ENCODE results near the gene MDFI. TPM values are rescaled to one million over a fixed set of nuclear protein-coding genes. Genes with fewer than 3 reads are reported as not detected.

Gene MDFI
- total RNA-seq, 2 experiments from 2014 or later: not detected

DNA sequence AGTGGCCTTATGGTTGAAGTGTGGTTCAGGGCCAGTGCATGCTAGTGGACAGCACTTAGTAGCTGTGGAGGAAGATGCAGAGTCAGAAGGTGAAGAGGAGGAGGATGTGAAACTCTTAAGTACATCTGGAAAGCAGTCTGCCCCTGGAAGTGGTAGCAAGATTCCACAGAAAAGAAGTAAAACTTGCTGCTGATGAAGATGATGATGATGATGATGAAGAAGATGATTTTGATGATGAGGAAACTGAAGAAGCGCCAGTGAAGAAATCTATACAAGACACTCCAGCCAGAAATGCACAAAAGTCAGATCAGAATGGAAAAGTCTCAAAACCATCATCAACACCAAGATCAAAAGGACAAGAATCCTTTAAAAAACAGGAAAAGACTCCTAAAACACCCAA, 28.9 kb downstream of the MDFI start:
- Mint-ChIP-seq H3K4me3 (no peak overlapping the region), H3K9me3 (no peaks in the 10 kb centered on the region), H3K27me3 (peaks cover 32% of the 10 kb centered on the region), H3K27ac (no peak overlapping the region), H3K4me1 (no peaks in the 10 kb centered on the region), H3K36me3 (no peaks in the 10 kb centered on the region)
- no peak for ATAC-seq (ENCODE audit: low read depth)
- no peak for DNase-seq
- POLR2A ChIA-PET: no interaction called here

DNA sequence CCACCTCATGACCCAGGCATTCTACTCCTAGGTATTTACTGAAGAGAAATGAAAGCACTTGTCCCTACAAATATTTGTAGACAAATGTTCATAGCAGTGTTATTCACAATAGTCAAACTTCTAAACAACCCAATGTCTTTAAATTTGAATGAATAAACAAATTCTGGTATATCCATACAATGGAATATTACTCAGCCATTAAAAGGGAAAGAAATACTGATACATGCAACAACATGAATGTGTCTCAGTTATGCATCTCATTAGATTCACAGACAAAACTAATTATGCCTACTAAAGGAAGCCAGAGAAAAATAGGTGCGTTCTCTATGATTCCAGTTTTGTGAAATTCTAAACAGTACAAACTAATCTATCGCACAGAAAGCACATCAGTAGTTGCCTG, 30.7 kb downstream of the MDFI start:
- Mint-ChIP-seq H3K4me3 (no peak overlapping the region), H3K36me3 (no peaks in the 10 kb centered on the region), H3K4me1 (no peaks in the 10 kb centered on the region), H3K27me3 (peaks cover 28% of the 10 kb centered on the region), H3K27ac (no peak overlapping the region), H3K9me3 (no peaks in the 10 kb centered on the region)
- ATAC-seq (ENCODE audit: low read depth): no peak
- DNase-seq: no peak
- POLR2A ChIA-PET: no interaction called here

DNA sequence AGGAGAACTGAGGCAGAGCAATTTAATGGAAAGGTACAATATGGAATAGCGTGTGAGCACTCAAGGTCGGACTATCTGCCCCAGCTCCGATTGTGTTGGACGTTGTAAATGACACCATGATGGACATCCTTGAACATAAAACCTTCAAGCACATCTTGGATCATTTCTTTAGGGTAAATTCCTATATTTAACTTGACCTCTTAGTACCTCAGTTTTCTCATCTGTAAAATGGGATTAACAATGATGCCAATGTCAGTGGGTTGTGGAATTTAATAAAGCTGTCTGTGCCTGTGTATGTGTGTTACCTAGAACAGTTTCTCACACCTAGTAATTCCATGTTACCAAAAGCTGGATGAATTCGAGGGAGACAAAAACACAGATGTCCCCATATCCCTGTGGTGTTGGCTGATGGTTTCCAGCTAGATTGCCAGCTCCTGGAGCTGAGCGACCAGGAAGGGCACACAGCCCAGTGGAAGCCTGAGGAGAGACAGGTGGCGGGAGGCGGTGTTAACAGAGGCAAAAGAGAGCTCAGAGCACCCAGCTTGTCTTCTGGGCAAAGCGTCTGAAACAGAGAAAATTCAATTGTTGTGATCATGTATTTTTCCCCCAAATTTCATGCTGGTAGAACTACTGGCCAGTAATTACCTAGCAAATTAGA, 32.6 kb downstream of the MDFI start:
- ATAC-seq (ENCODE audit: low read depth) (no peak), DNase-seq (no peak)
- H3K27me3 Mint-ChIP-seq: peaks cover 25% of the 10 kb centered on the region
- no peaks in the 10 kb centered on the region for H3K4me1 Mint-ChIP-seq
- no peaks in the 10 kb centered on the region for H3K36me3 Mint-ChIP-seq
- no peaks in the 10 kb centered on the region for H3K9me3 Mint-ChIP-seq
- POLR2A ChIA-PET: no interaction called here
- no peak overlapping the region for H3K4me3 Mint-ChIP-seq
- no peak overlapping the region for H3K27ac Mint-ChIP-seq

DNA sequence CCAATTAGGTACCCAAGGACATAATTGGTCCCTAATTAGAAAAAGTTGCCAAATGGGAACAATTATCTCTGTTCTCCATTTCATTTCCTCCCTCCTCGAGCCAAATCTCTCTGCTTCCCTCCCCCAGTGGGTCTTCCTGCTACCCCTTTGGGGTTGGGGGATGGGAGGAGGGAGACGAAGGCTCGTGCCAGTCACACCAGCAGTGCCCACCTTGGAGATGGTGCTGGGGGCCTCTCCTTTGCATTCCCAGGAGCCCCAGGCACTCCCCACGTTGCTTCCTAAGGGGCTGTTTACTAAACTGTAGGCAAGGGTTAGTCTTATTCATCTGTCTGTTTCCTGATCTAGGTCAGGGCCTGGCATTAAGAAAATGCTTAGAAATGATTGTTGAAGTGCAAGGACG, 33.1 kb downstream of the MDFI start:
- H3K4me1 Mint-ChIP-seq: no peaks in the 10 kb centered on the region
- H3K27ac Mint-ChIP-seq: no peak overlapping the region
- no peak overlapping the region for H3K4me3 Mint-ChIP-seq
- POLR2A ChIA-PET: no interaction called here
- no peak for ATAC-seq (ENCODE audit: low read depth)
- DNase-seq: no peak
- no peaks in the 10 kb centered on the region for H3K36me3 Mint-ChIP-seq
- H3K27me3 Mint-ChIP-seq: peaks cover 21% of the 10 kb centered on the region
- no peaks in the 10 kb centered on the region for H3K9me3 Mint-ChIP-seq

DNA sequence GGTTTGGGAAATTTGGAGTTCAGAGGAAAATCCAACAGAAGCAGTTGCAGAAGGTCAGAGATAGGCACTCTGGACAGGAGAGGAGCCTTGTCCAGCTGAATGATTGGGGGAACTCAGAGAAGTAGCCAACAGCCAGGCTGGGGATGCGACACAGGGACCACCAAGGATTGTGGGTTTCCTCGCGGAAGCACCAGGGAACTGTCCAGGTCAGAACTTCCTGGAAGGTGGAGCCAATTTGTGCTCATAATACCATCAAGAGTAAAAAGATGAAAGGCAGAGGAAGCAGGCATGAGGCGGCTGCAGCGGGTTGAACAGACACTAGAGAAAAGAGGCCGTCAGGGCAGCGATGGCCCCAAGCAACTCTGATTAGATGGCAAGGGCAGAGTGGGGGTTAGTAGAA, 33.7 kb downstream of the MDFI start:
- Mint-ChIP-seq H3K4me1 (no peaks in the 10 kb centered on the region), H3K9me3 (no peaks in the 10 kb centered on the region), H3K36me3 (no peaks in the 10 kb centered on the region), H3K4me3 (no peak overlapping the region), H3K27me3 (peaks cover 22% of the 10 kb centered on the region), H3K27ac (no peak overlapping the region)
- no peak for ATAC-seq (ENCODE audit: low read depth)
- DNase-seq: no peak
- POLR2A ChIA-PET: no interaction called here

DNA sequence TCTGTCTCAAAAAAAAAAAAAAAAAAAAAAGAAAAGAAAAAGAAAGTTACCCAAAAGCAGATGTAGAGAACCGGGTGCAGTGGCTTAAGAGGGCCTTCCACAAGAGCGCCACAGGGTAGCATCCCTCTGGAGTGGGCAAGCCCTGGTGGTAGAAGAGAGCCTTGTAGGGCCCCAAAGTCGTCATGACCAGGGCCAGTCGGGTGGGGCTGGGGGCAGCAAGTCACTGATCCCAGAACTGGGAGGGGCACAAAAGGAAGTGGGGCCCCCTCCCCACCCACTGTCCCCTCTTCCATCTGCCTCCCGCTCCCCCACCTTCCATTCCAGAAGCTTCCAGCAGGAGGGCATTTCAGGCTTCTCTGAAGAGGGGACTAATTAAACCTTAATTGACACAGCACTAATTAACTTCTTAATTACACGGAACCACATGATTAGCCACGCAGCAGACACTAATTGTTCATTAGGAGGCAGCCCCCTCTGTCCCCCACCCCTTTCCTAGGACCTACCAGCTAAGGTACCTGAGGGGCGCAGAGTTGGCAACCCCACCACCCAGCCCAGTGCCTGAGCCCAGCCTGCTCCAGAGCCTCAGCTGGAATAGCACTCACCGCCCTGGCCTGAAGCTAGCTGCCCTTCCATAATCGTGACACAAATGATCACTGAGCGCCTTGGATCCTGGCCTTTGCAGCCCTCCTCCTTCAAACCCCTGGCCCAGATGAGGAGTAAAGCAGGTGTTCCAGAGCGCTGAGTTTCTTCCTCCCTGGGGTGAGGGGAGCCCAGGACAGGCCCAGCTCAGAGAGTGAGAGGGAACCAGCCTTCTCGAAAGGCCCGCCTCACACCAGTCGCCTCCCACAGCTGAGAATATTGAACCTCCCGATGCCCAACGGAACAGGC, 34.8 kb downstream of the MDFI start:
- Mint-ChIP-seq H3K9me3 (no peaks in the 10 kb centered on the region), H3K4me1 (no peaks in the 10 kb centered on the region), H3K36me3 (no peaks in the 10 kb centered on the region), H3K4me3 (no peak overlapping the region), H3K27me3 (peaks cover 19% of the 10 kb centered on the region), H3K27ac (no peak overlapping the region)
- POLR2A ChIA-PET: no interaction called here
- no peak for ATAC-seq (ENCODE audit: low read depth)
- DNase-seq: no peak

DNA sequence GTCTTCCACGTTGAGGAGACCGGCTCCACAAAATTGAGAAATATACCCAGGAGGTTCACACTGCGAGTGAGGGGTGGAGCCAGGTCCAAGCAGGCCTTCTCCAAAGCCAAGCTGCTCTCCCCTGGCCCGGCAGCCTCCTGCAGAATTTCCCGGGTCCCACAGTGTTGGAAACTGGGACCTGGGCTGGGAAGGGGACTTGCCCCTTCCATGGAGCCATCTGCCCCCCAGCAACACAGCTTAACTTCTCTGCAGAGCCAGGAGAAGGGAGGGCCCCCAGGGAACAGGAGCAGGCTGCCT, 35.4 kb downstream of the MDFI start:
- no peak for DNase-seq
- H3K36me3 Mint-ChIP-seq: no peaks in the 10 kb centered on the region
- H3K27ac Mint-ChIP-seq: no peak overlapping the region
- H3K4me1 Mint-ChIP-seq: no peaks in the 10 kb centered on the region
- no peak for ATAC-seq (ENCODE audit: low read depth)
- POLR2A ChIA-PET: no interaction called here
- no peak overlapping the region for H3K4me3 Mint-ChIP-seq
- no peaks in the 10 kb centered on the region for H3K9me3 Mint-ChIP-seq
- H3K27me3 Mint-ChIP-seq: peaks cover 17% of the 10 kb centered on the region

DNA sequence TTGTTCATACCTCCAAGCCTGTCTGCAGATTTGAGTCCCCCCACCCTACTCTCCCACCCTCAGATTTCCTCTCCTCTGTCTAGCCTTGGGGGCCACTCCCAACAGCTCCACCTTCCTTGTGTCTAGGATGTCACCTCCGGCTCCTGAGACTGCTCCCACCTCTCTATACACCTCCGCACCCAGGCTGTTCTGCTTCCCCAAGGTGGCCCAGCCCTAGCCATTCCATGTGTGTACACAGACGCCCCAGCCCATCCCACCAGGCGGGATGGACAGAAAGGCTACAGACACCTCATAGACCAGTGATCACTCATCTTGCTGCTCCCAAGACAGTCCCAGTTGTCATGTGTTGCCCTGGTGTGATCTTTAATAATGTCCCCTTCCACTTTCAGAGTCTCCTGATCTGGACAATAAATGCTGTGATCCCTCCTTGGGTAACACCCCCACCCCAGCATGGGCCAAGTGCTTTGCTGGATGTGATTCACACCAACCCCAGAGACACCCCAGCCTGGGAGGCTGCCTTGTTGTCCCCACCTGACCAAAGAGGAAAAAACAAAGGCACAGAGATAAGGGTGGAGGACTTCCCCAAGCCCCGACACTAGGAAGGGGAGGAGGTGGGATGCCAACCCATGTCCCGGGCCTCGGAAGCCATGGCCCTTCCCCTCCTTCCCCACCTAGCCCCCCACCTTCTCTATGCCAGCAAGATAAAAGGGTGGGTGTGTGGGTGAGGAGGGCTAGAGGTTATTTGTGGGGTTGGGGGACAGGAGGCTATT, 36.1 kb downstream of the MDFI start:
- H3K4me3 Mint-ChIP-seq: no peak overlapping the region
- no peaks in the 10 kb centered on the region for H3K9me3 Mint-ChIP-seq
- DNase-seq (no peak), ATAC-seq (ENCODE audit: low read depth) (no peak)
- H3K4me1 Mint-ChIP-seq: no peaks in the 10 kb centered on the region
- no peaks in the 10 kb centered on the region for H3K36me3 Mint-ChIP-seq
- POLR2A ChIA-PET: no interaction called here
- H3K27me3 Mint-ChIP-seq: peaks cover 11% of the 10 kb centered on the region
- H3K27ac Mint-ChIP-seq: no peak overlapping the region

DNA sequence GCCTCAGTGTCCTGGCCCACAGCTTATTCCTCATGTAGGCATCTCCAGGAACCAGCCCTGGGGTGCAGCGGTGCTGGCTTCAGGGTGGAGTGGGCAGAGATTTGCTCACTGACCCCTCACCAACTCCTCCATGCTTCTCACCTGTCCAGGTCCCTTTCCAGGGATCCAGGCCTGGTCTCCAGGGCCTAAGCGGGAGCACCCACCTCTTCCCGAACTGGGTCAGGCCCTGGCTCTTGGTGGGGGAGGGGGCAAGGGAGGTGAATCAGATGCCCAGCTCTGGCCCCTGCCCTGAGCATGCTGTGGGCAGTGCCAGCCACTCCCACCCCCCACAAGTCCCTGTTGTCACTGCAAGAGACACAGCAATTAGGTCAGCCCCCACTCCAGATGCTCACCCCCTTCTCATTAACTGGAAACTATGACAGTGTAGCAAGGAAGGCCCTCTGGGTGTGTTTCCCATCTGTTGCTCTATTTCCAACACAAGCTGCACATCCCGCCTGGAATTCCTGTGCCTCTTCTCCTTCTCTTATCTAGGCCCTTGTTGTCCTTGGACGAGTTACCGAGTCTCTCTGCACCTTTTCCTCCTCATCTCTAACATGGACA, 37.0 kb downstream of the MDFI start:
- POLR2A ChIA-PET: no interaction called here
- Mint-ChIP-seq H3K27ac (no peak overlapping the region), H3K4me1 (peaks cover 1% of the 10 kb centered on the region), H3K9me3 (no peaks in the 10 kb centered on the region), H3K27me3 (peaks cover 7% of the 10 kb centered on the region), H3K4me3 (no peak overlapping the region), H3K36me3 (no peaks in the 10 kb centered on the region)
- no peak for ATAC-seq (ENCODE audit: low read depth)
- DNase-seq: no peak

DNA sequence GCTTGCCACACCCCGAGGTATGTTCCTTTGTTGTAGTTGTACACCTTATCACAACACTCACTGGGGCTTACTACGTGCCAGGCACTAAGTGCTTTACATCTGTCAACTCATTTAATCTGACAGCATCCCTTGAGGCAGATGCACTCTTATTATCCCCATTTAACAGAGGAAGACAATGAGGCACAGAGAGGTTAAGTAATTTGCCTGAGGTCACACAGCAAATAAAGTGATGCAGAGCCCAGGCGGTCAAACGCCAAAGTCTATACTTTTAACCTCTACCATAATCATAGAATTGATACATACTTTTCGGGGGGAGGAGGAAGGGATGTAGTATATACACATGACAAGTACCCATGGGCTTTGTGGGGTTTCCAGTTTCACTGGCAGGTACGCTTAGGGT, 37.7 kb downstream of the MDFI start:
- H3K9me3 Mint-ChIP-seq: no peaks in the 10 kb centered on the region
- DNase-seq: no peak
- H3K36me3 Mint-ChIP-seq: no peaks in the 10 kb centered on the region
- H3K27me3 Mint-ChIP-seq: peaks cover 7% of the 10 kb centered on the region
- peaks cover 1% of the 10 kb centered on the region for H3K4me1 Mint-ChIP-seq
- no peak for ATAC-seq (ENCODE audit: low read depth)
- POLR2A ChIA-PET: no interaction called here
- no peak overlapping the region for H3K4me3 Mint-ChIP-seq
- no peak overlapping the region for H3K27ac Mint-ChIP-seq

DNA sequence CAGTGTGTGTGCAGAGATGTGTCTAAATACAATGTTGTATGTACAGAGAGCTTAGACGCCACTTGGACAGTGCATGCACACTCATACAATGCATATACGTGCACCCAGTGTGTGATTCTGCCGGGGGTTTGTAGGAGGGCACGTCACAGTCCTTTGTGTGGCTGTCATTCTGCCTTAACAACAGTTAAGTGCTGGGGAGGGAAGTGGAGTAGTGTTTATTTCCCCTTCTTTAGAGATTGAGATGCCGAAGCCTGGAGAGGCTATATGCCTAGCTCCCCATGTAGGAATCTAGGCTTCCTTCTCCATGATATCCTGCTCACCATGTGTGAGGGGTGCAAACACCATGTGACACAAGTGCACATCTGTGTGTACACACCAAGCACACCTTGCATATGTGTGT, 38.2 kb downstream of the MDFI start:
- Mint-ChIP-seq H3K36me3 (no peaks in the 10 kb centered on the region), H3K27me3 (peaks cover 5% of the 10 kb centered on the region), H3K4me3 (no peak overlapping the region), H3K4me1 (peaks cover 1% of the 10 kb centered on the region), H3K27ac (no peak overlapping the region), H3K9me3 (no peaks in the 10 kb centered on the region)
- DNase-seq (no peak), ATAC-seq (ENCODE audit: low read depth) (no peak)
- POLR2A ChIA-PET: interaction anchor here (0.6 kb wide), 1 partner anchor 274 kb away, joined by 5 read pairs; no protein-coding TSS in a partner anchor

DNA sequence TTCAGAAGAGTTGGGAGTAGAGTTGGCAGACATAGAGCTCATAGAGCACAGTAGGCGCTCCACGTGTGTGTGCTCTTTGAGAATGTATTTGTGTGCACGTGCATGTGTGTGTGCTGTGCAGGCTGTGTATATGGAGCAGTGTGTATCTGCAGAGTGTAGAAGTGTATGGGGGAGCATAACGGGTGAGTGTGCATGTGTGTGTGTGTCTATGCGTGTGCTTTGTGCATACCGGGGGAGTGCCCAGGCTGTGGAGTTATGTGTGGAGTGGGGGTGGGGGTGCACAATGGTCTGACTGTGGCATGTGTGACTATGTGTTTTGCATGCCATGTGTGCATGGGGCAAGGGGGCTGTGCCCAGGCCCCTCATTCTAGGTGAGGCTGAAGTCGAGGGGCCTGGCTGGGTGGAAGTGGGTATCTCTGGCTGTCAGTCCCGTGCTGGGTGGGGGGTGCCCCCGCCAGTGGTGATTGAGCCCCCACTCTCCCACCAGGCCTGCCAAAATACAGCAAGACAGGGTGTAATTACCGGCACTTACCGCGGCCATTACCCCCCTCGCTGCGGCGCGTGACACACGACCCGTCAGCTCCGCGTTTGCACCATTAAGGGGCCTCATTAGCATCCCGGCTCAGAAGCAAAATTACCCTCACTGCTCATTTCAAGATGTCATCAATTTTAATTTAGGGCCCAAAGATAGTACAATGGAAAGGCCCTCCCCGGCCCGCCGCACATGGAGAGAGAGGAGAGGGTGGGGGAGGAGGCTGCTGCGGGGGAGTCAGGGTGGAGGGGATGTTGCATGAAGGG, 39.1 kb downstream of the MDFI start:
- POLR2A ChIA-PET: interaction anchor here (0.6 kb wide), 1 partner anchor 273 kb away, joined by 5 read pairs; no protein-coding TSS in a partner anchor
- Mint-ChIP-seq H3K36me3 (no peaks in the 10 kb centered on the region), H3K27ac (no peak overlapping the region), H3K9me3 (no peaks in the 10 kb centered on the region), H3K4me3 (no peak overlapping the region), H3K4me1 (peaks cover 5% of the 10 kb centered on the region), H3K27me3 (peaks cover 5% of the 10 kb centered on the region)
- DNase-seq (no peak), ATAC-seq (ENCODE audit: low read depth) (no peak)

DNA sequence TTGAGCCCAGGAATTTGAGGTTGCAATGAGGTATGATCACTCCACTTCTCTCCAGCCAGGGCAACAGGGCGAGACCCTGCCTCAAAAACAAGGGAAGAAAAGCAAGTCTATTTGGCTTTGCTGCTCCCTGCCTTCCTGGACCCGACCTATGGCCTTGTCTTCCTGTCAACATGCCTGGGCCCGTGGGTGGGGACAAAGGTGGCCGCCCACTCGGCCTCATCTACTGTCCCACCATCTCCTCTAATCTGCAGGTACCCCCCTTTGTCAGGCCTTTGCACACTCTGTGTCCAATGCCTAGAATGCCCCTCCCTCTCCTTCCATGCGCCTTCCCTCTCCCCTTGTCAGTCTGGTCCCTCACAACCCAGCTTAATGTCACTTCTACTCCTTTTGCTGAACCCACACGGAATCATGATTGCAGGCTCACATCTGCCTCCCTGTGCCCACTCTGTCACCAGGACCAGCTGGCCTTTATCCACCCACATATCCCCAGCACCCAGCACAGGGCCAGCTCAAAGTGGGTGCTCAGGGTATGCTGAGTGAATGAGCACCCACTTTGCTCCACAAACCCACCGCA, 40.3 kb downstream of the MDFI start:
- H3K36me3 Mint-ChIP-seq: no peaks in the 10 kb centered on the region
- no peak overlapping the region for H3K27ac Mint-ChIP-seq
- POLR2A ChIA-PET: no interaction called here
- ATAC-seq (ENCODE audit: low read depth): no peak
- peaks cover 5% of the 10 kb centered on the region for H3K27me3 Mint-ChIP-seq
- peaks cover 7% of the 10 kb centered on the region for H3K4me1 Mint-ChIP-seq
- no peak for DNase-seq
- H3K4me3 Mint-ChIP-seq: no peak overlapping the region
- no peaks in the 10 kb centered on the region for H3K9me3 Mint-ChIP-seq

Measured in activated naive CD8-positive, alpha-beta T cell treated with anti-CD3 and anti-CD28 coated beads, Interleukin-2, amount 10 ng/mL, durations not matched to agents 7 days and 5 days (primary cell).